ENCODE results near the gene GAMT.

Gene GAMT

DNA sequence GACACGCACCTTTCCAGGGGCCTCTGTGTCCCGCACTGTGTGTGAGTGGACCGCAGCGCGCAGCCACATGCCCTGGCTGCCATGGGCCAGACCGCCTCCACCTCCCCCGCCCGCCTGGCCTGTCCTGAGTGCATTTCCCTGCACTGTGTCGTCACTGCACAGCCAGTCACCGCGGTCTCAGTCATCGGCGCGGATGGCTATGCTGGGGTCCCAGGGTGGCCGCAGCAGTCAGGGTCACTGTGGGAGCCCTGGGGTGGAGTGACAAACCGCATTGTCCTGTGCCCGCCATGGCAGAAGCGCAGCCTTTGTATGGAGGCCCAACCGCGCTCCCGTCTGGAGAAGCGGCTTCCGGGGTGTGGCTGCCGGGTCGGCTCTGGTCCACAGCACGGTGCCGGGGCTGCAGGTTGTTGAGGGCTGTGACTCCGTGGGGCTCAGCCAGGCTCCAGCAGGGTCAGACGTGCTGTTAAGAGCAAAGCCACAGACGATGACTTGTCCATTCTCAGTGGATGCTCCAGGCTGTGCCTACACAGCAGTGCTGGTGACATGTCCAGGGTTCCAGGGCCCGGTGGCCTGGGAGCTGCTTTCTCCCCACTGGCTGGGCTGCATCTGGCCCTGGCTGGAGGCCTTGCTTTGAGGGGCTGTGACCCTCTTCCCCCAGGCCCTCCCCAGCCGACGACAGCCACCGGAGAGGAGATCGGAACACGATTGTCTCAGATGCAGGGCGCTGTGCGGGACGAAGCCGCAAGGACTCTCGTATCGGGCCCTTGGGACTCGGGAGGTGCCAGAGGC lies 24.0 kb downstream of the GAMT start:
- no peak for DNase-seq (ENCODE audit: insufficient read length)
- no peak for FAIRE-seq
- no peak for TF ChIP-seq POLR2AphosphoS5 (IDR thresholded peaks at IDR 0.05; ENCODE audit: low read depth, low read length)
- TF ChIP-seq POLR2A (IDR thresholded peaks at IDR 0.05; ENCODE audit: low read depth, low read length): no peak
- TF ChIP-seq TAF1 (IDR thresholded peaks at IDR 0.05; ENCODE audit: borderline replicate concordance, low read depth, low read length): no peak

DNA sequence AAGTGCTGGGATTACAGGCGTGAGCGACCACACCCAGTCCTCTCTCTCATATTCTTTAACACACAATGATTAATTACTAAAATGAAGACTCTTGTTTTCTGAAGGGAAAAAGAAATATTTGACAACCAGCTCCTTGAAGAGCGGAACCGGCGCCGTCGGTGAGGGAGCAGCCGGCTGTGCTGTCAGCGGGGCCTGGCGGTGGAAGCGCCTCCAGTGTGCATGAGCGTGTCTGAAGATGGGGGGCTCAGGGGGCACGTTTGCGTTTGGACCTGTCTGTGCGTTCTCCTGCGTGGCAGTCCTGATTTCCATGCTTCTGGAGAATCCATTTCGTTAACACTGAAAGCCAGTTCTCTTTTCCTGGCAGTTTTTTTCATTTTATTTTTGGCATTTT lies 24.9 kb downstream of the GAMT start:
- FAIRE-seq: no peak
- no peak for DNase-seq (ENCODE audit: insufficient read length)
- TF ChIP-seq POLR2AphosphoS5 (IDR thresholded peaks at IDR 0.05; ENCODE audit: low read depth, low read length): no peak
- no peak for TF ChIP-seq POLR2A (IDR thresholded peaks at IDR 0.05; ENCODE audit: low read depth, low read length)
- no peak for TF ChIP-seq TAF1 (IDR thresholded peaks at IDR 0.05; ENCODE audit: borderline replicate concordance, low read depth, low read length)

DNA sequence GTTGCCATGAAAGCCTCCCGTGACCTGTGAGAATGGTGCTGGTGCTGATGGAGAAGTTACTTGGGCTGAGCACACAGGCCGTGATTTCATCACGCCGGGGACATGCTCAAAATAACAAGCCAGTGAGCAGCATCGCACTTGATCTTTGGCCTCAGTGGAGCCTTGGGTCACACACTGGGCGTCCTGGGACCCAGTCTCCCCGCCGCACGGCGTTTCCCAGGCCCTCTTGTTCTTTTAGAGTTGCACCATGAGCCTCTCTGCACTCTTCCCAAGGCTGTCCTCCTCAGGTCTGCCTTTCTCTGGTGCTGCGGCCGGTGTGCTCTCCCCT lies 27.1 kb downstream of the GAMT start:
- FAIRE-seq (no peak), DNase-seq (ENCODE audit: insufficient read length) (no peak)
- TF ChIP-seq POLR2AphosphoS5 (IDR thresholded peaks at IDR 0.05; ENCODE audit: low read depth, low read length) (no peak), POLR2A (IDR thresholded peaks at IDR 0.05; ENCODE audit: low read depth, low read length) (no peak), TAF1 (IDR thresholded peaks at IDR 0.05; ENCODE audit: borderline replicate concordance, low read depth, low read length) (no peak)

DNA sequence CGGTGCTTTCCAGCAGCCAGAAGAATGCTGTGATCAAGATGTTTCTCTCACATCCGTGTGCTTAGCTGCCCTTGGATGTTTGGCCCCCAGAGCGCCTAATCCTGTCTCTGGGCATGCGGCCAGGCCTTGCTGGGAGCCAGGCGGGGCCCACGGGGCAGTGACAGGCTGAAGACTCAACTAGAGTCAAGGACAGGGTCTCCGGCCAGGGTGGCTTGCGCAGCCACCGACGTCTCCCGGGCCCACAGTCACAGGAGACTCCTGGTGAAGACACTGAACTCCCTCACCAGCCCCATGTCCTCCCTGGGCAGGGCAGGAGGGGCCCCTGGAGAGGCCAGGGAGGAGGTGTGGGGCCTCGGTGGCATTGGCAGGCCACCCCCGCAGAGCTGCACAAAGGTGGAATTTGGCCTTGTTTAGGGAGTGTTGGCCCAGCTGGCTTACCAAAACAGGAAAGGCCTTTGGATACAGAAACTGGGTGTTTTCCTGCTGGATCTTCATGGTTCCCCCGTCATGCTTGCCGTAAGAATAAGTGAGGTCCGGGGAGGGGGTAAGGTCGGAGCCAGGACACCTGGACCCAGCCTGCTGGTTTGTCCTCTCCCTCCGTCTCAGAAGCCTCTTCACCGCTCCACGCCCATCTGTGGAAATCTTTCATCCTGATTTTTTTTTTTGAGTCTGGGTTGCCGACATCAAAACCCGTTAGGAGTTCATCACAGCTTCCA lies 27.6 kb downstream of the GAMT start:
- FAIRE-seq: no peak
- TF ChIP-seq POLR2AphosphoS5 (IDR thresholded peaks at IDR 0.05; ENCODE audit: low read depth, low read length) (no peak), TAF1 (IDR thresholded peaks at IDR 0.05; ENCODE audit: borderline replicate concordance, low read depth, low read length) (no peak), POLR2A (IDR thresholded peaks at IDR 0.05; ENCODE audit: low read depth, low read length) (no peak)
- no peak for DNase-seq (ENCODE audit: insufficient read length)

DNA sequence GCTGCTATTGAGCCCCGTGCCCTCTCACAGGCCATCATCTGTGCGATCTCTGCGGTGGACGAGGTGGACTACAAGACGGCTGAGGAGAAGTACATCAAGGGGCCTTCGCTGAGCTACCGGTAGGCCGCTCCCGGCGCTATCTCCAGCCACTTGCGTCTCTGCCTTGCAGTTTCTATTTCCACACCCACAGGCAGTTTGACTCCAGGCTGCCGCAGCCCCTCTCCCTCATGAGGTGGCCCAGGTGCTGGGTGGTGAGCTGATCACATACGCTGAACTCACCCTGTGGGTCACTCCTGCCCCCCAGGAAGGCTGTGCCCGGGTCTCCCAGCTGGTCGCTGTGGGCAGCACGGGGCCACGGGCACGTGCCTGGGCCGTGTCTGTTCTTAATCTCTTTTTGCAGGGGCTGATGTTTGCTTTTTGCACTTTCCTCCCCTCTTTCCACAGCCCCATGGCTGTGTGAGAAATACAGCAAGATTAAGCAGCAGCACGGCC lies 28.3 kb downstream of the GAMT start:
- DNase-seq (ENCODE audit: insufficient read length) (no peak), FAIRE-seq (no peak)
- TF ChIP-seq POLR2AphosphoS5 (IDR thresholded peaks at IDR 0.05; ENCODE audit: low read depth, low read length) (no peak), TAF1 (IDR thresholded peaks at IDR 0.05; ENCODE audit: borderline replicate concordance, low read depth, low read length) (no peak), POLR2A (IDR thresholded peaks at IDR 0.05; ENCODE audit: low read depth, low read length) (no peak)

DNA sequence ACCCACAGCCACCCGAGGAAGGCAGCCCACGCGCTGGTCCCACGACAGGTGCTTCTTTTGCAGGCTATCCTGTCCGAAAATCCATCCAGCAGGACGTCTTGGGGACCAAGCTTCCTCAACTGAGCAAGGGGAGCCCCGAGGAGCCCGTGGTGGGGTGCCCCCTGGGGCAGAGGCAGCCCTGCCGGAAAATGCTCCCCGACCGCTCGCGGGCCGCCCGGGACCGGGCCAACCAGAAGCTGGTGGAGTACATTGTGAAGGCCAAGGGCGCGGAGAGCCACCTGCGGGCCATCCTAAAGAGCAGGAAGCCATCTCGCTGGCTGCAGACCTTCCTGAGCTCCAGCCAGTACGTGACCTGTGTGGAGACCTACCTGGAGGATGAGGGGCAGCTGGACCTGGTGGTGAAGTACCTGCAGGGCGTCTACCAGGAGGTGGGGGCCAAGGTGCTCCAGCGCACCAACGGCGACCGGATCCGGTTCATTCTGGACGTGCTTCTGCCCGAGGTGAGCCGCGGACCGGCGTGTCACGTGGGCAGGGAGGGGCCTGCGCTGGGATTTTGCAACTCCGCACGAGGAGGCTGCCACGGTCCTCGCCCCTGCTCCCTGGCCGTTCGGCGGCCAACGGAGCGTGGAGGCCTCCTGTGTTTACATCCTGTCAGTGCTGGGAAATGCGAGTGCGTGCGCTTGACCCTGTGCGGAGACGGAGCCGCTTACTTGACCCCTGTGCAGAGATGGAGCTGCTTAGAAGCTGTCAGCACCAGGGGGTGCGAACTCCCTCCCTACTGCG lies 30.6 kb downstream of the GAMT start:
- DNase-seq (ENCODE audit: insufficient read length) (no peak), FAIRE-seq (no peak)
- TF ChIP-seq POLR2AphosphoS5 (IDR thresholded peaks at IDR 0.05; ENCODE audit: low read depth, low read length): no peak

DNA sequence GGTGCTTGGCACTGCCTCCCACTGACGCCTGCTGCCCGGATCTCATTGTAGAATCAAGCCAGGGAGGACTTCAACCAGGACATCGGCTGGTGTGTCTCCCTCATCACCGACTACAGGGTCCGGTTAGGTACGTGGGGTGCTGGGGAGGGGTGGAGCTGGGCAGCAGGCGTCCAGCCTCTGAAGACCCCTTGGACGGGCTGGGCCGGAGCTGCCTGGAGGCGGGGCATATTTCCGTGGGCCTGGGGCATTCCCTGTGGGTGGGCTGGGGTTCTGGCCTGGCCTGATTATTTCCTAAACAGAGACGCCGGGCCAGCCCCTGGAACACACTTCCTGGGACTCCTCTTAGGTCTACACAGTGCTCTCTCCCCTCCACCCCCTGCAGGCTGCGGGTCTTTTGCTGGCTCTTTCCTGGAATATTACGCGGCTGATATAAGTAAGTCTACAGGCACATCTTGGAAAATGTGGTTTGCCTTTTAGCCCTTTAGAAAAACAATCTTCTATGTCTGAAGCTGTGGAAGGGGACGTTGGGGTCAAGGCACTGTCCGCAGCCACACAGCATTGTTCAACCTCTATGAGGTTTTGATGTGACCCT lies 32.0 kb downstream of the GAMT start:
- DNase-seq (ENCODE audit: insufficient read length) (no peak), FAIRE-seq (no peak)
- no peak for TF ChIP-seq TAF1 (IDR thresholded peaks at IDR 0.05; ENCODE audit: borderline replicate concordance, low read depth, low read length)
- TF ChIP-seq POLR2A (IDR thresholded peaks at IDR 0.05; ENCODE audit: low read depth, low read length): no peak
- TF ChIP-seq POLR2AphosphoS5 (IDR thresholded peaks at IDR 0.05; ENCODE audit: low read depth, low read length): no peak

DNA sequence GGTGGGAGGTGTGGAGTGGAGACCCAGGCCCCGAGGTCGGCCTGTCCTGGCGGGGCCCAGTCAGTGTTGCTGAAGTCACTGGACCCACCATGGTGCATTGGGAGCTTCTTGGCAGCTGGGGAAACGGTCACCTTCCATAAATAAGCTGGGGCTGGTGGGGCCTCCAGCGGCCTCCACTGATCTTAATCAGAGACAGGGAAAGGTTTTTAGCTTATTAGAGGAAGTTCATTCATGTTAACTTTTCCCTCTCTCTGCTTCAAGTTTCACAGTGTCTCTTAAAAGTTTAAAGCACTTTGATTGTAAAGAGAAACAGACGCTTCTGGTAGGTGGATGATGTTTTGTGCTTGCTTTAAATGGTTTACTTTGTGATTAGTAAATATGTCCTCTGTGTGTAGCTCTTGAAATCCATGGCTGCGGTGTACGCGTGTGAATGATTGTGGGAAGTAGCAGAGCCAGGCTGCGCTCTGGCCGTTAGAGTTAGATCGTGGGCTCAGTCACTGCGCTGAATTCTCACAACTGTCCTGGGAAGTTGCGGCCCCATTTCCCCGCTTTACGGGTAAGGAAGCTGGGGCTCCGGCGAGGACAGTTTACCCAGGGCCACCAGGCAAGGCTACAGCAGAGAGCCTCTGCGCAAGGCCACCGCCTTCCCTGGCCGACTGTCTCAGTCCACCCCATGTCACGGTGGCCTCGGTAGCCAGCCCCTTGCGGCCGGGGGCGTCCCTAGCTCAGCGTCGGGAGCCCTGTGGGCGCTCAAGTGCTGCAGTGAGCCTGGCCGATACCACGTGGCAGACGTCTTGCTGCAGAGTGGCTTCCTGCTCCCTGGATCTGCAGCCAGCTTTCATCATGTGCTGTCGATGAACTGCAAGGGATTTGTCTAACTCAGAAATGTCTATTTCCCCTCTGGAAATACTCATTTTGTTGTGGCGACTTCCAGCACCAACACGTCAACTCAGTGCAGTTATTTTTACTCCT lies 34.2 kb downstream of the GAMT start:
- FAIRE-seq (no peak), DNase-seq (ENCODE audit: insufficient read length) (no peak)
- TF ChIP-seq POLR2A (IDR thresholded peaks at IDR 0.05; ENCODE audit: low read depth, low read length) (no peak), POLR2AphosphoS5 (IDR thresholded peaks at IDR 0.05; ENCODE audit: low read depth, low read length) (no peak), TAF1 (IDR thresholded peaks at IDR 0.05; ENCODE audit: borderline replicate concordance, low read depth, low read length) (no peak)

DNA sequence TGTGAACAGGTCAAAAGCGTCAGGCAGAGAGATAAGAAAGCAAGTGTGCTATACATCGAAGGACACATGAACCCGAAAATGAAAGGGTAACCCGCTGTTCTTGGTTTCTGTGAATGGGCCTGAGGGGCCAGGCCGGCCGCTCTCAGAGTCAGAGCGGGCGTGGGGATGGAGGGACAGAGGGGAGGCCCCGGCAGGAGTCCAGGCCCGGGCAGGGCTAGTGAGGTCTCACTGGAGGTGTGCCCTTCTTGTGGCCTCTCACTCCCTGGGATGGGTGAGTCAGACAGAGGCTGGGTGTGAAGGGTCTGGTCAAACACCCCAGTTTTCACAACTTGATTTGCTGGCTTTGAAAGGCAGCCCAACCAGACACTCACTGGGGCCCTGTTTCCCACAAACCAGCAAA lies 35.0 kb downstream of the GAMT start:
- FAIRE-seq (no peak), DNase-seq (ENCODE audit: insufficient read length) (no peak)
- TF ChIP-seq POLR2AphosphoS5 (IDR thresholded peaks at IDR 0.05; ENCODE audit: low read depth, low read length) (no peak), POLR2A (IDR thresholded peaks at IDR 0.05; ENCODE audit: low read depth, low read length) (no peak), TAF1 (IDR thresholded peaks at IDR 0.05; ENCODE audit: borderline replicate concordance, low read depth, low read length) (no peak)
